GM21367 (cell line): ENCODE data around the gene ARHGEF2.

ENCODE experiments used
- ATAC-seq: cut with Tn5 transposase; IDR thresholded peaks from one replicate; pipeline ENCODE4 v1.9.1; 2021; ENCODE audit not compliant: unreplicated experiment

The ARHGEF2 gene

GRCh38 chr1:155913969-155914757 lies 64.2 kb downstream of the ARHGEF2 start:
- ATAC-seq, result no peak

- ATAC-seq, result no peak
Measured at GRCh38 chr1:155912056-155912536, 66.3 kb downstream of the ARHGEF2 start.

- peak; percentile 78 for ATAC-seq
Measured at GRCh38 chr1:155911156-155912055, 66.9 kb downstream of the ARHGEF2 start, which contains the start of gene RIT1. RIT1 (minus strand) TSS chr1:155911349; CDS start chr1:155910761, 588 bp downstream.

- ATAC-seq, result no peak
Measured at GRCh38 chr1:155910621-155911121, 67.7 kb downstream of the ARHGEF2 start.

- no peak for ATAC-seq
Measured at GRCh38 chr1:155909894-155910293, 68.5 kb downstream of the ARHGEF2 start.

GRCh38 chr1:155904261-155904660 lies 74.1 kb downstream of the ARHGEF2 start:
- no peak for ATAC-seq

GRCh38 chr1:155900161-155900560 lies 78.2 kb downstream of the ARHGEF2 start:
- ATAC-seq, result no peak

- no peak for ATAC-seq
Measured at GRCh38 chr1:155899683-155900082, 78.7 kb downstream of the ARHGEF2 start.

- ATAC-seq, result no peak
Measured at GRCh38 chr1:155898888-155899287, 79.5 kb downstream of the ARHGEF2 start.

GRCh38 chr1:155897746-155898145 lies 80.6 kb downstream of the ARHGEF2 start:
- ATAC-seq, result no peak
